GM08714 (cell line): ENCODE results near the gene STK36.

Experiments used
- H3K4me3 ChIP-seq: fragments of 200-500 bp; sonication (Bioruptor generic); 2 replicates; pipeline ENCODE4 v1.5.1; 2014; ENCODE audit warnings: mild to moderate bottlenecking, low read length, inconsistent platforms
- ZNF274 ChIP-seq: IDR thresholded peaks from 2 replicates; pipeline ENCODE4 v1.6.1; 2012; ENCODE audit warnings: mild to moderate bottlenecking, low read depth, low read length

The STK36 gene

DNA sequence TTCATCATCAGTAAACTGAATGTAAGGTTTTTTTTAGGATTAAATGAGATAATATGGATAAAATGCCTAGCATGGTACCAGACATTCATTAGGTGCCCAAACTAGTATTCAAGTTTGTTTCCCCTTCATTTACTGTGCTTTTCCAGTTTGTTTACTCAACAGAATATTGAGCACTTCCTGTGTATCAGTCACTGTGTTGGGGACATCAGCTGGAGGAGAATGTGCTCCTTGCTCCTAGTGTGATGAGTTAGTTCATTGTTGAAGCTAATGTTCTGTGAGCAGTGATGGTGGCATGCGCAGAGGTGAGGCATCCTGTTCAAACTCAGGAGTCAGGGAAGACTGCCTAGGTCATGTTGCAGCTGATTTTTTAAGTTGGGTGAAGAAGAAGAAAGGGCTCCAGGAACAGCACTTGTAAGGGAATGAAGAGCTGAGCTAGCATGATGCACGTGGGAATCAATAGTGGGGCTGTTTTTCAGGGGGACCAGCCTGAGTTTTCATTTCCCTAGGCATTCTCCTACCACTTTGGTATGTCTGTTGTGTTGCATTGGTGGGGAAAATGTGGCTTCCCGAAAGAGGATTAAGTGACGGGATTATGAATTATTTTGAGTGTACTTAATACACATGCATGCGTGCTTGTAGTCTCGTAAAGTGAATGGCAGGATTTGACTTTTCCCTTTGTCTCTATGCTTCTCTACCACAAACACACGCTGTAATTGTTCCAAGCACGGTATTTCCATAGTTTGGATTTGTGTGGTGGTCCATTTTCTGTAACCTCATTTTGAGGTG lies 62.5 kb downstream of the STK36 start:
- no peak overlapping the region for H3K4me3 ChIP-seq
- no peak for TF ChIP-seq ZNF274

DNA sequence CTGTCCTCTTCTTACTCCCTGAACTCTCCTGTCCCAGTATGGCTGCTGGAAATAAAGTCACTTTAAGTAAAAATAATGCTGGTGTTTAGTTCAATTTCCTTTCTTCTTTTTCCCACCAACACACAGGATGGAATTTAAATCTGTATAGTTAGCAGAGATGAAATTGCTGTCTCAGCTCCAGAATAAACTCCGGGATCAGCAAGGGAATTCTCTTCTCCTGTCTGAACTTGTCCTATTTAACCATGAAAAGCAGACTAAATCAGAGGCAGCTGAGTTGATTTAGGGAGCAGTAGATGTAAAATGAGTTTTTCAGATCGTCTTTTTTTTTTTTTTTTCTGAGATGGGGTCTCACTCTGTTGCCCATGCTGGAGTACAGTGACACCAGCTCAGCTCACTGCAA lies 64.6 kb downstream of the STK36 start:
- TF ChIP-seq ZNF274: no peak

DNA sequence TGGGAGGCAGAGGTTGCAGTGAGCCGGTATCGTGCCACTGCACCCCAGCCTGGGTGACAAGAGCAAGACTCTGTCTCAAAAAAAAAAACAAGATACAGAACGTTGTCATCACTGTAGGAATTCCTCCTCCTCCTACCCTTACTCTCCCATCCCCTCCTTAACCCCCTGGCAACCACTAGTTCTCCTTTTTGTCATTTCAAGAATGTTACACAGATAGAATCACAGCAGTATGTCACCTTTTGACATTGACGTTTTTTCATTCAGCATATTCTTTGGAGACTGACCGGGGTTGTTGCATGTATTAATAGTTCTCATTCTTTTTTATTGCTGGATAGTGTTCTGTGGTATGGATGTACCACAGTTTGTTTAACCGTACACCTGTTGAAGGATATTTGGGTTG lies 71.2 kb downstream of the STK36 start:
- TF ChIP-seq ZNF274: no peak
- no peak overlapping the region for H3K4me3 ChIP-seq

More for the DNA sequence above, 64.6 kb downstream of the STK36 start:
- no peak overlapping the region for H3K4me3 ChIP-seq

DNA sequence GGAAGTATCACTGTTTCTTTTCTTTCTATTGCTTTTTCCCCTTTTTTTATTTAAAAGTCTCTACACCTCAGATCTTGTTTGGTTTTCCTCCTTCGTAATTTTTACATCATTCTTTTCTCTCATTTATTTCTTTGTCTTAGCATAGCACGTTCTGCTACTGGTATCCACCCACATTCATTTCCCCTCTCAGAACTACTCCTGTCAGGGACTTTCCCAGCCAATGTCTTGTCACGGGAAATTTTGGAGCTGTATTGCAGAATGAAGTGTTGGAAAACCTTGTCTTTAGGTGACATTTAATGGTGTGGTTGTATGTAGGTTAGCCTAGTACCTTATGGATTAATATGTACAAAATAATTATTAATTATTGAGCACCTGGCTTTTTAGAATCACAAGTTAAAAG lies 72.7 kb downstream of the STK36 start:
- TF ChIP-seq ZNF274: no peak
- no peak overlapping the region for H3K4me3 ChIP-seq

DNA sequence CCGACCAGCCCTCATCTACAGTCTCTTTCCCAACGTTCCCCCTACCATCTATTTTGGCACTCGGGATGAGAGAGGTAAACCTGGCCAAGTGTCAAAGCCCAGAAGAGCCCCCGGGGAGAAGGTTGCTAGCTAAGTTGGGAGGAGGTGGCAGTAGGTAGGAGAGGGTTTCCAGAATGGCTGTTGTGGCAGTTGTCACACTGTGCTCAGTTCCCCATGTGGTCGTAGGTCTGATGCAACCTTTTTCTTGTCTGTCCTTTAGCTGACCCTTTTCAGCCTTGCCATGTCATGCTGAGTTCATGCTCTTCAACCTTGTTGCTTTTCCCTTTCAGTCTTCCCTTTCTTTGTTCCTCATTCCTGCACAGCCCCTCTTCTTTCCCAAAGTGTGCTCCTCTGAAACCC lies 73.3 kb downstream of the STK36 start:
- TF ChIP-seq ZNF274: no peak
- no peak overlapping the region for H3K4me3 ChIP-seq

DNA sequence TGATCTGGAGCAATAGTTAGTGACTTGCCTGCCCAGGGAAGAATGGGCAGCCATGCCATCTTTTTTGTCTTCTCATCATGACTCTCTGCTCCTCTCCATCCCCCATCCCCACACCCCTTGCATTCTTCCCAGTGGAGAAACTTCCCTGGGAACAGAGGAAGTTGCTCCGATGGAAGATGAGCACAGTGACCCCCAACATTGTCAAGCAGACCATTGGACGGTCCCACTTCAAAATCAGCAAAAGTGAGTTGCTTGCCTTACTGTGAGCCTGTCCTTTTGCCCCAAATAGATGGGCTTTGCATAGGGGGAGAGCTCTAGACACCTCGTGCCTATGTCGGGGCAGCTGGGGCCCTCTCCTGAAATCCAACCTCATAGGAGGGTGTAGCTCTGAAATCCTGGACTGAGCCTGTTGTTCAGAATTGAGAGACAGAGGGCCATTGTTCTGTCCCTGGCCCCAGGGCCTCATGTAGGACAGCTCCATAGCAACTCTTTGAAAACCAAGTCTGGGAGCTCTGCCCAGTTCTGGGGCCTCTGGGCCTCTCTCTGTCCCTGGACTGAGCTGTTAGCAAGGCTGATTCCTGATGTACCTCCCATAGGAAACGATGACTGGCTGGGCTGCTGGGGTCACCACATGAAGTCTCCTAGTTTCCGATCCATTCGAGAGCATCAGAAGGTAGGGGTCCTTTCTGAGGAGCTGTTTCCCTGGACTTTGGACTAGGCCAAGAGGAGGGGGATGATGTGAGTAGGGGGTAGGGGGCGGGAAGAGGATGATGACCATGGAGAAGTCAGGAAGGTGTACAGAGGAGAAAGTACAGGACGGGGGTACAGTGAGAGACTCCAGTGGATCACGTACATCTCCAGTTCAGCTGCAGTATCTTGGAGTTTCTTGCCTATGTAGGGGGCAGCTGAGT lies 73.9 kb downstream of the STK36 start:
- TF ChIP-seq ZNF274: no peak
- H3K4me3 ChIP-seq: no peak overlapping the region

DNA sequence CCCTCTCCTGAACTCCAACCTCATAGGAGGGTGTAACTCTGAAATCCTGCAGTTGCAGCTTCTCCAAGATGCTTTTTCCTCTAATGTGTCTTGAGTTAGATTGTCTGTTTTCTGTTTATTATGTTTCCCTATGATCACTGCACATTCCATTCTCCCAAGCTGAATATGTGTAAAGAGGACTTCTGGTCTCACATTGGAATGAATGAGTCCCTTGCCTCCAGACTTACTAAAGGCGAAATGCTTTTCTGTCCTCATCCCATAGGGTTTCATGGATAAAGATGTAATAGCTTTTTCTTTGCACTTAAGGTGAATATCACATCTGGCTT lies 74.5 kb downstream of the STK36 start:
- no peak for TF ChIP-seq ZNF274
- H3K4me3 ChIP-seq: no peak overlapping the region

DNA sequence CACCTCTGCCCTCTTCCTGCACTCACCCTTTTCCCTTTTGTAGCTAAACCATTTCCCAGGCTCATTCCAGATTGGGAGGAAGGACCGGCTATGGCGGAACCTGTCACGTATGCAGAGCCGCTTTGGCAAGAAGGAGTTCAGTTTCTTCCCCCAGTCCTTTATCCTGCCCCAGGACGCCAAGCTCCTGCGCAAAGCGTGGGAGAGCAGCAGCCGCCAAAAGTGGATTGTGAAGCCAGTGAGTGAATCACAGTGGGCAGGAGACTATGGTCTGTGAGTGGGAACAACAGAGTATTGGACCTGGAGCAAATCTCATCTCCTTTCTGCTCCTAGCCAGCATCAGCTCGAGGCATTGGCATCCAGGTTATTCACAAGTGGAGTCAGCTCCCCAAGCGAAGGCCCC lies 75.1 kb downstream of the STK36 start:
- H3K4me3 ChIP-seq: no peak overlapping the region
- no peak for TF ChIP-seq ZNF274

DNA sequence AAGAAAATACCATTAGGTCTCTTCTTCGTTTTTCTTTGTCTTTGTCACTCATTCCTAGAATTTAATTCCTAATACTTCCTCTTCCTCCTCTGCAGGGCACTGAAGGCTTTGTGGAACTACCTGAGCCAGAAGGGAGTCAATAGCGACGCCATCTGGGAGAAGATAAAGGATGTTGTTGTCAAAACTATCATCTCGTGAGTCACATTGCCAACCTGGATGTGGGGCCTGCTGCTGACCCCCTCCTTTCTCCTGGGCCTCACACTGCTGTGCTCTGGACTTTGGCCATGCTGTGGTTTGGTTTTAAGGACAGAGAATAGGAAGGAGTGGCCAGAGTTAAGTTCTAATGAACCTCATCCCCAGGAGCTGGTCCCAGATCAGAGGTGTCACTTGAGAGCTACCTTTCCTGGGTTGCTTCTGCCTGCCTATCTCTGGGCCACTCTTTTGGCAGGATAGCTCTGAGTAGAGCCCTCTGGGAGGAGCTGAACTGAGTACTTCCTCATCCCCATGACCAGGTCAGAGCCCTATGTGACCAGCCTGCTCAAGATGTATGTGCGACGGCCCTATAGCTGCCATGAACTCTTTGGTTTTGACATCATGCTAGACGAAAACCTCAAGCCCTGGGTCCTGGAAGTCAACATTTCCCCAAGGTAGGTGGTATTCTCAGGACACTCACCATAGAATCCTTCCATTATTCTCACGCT lies 77.0 kb downstream of the STK36 start:
- TF ChIP-seq ZNF274: no peak

More for the DNA sequence above, 77.0 kb downstream of the STK36 start:
- no peak overlapping the region for H3K4me3 ChIP-seq
